Neutrophil (primary cell): ENCODE data around the gene TUBGCP6.

ENCODE experiments used
- H3K27ac ChIP-seq: fragments of 200-600 bp; sonication (generic); 2 replicates; pipeline ENCODE4 v1.5.1; 2016; ENCODE audit warnings: mild to moderate bottlenecking, moderate library complexity
- H3K27me3 ChIP-seq: fragments of 200-600 bp; sonication (generic); 2 replicates; pipeline ENCODE4 v1.6.0; 2016; ENCODE audit warnings: mild to moderate bottlenecking
- H3K36me3 ChIP-seq: fragments of 200-600 bp; sonication (generic); 2 replicates; pipeline ENCODE4 v1.5.1; 2017
- H3K4me1 ChIP-seq, 2 experiments: fragments of 200-600 bp in 1 of 2; sonication (generic) in 1 of 2; 1 replicate in 1 of 2; 2 replicates in 1 of 2; pipeline versions ENCODE4 v1.5.1 to v1.6.1; 2013 to 2016; ENCODE audit warnings: low read depth in 1 of 2, low read length in 1 of 2, mild to moderate bottlenecking in 1 of 2, moderate library complexity in 1 of 2; ENCODE audit not compliant: control insufficient read depth in 1 of 2, insufficient read depth in 1 of 2
- H3K4me3 ChIP-seq, 2 experiments: fragments of 200-600 bp in 1 of 2; sonication (generic) in 1 of 2; 1 replicate in 1 of 2; 2 replicates in 1 of 2; pipeline ENCODE4 v1.5.1; 2013 to 2016; ENCODE audit warnings: low read depth in 1 of 2, low read length in 1 of 2, mild to moderate bottlenecking in 1 of 2, moderate library complexity in 1 of 2
- H3K9me3 ChIP-seq: fragments of 200-600 bp; sonication (generic); 2 replicates; pipeline ENCODE4 v1.5.1; 2016
- CTCF ChIP-seq: fragments of 200-600 bp; sonication (generic); IDR thresholded peaks from 2 replicates; pipeline ENCODE4 v1.5.1; 2016; ENCODE audit warnings: antibody characterized with exemption

TUBGCP6 gene

GRCh38 chr22:50177537-50178470, 67.0 kb downstream of the TUBGCP6 start:
- H3K9me3 ChIP-seq, result no peaks in the 10 kb centered on the region
- peaks cover 44% of the 10 kb centered on the region for H3K36me3 ChIP-seq
- H3K4me1 ChIP-seq, result peaks cover 9 to 13% of the 10 kb centered on the region in 2 experiments
- H3K27ac ChIP-seq, result no peak overlapping the region
- no peak for TF ChIP-seq CTCF
- H3K4me3 ChIP-seq, result no peak overlapping the region
- H3K27me3 ChIP-seq, result peaks cover 59% of the 10 kb centered on the region

GRCh38 chr22:50176850-50177536, 67.8 kb downstream of the TUBGCP6 start:
- peaks cover 9 to 21% of the 10 kb centered on the region in 2 experiments for H3K4me1 ChIP-seq
- TF ChIP-seq CTCF, result no peak
- peaks cover 59% of the 10 kb centered on the region for H3K27me3 ChIP-seq
- no peaks in the 10 kb centered on the region for H3K9me3 ChIP-seq
- H3K36me3 ChIP-seq, result peaks cover 41% of the 10 kb centered on the region
- H3K27ac ChIP-seq, result no peak overlapping the region
- H3K4me3 ChIP-seq, result no peak overlapping the region

- H3K27me3 ChIP-seq, result peaks cover 67% of the 10 kb centered on the region
- no peak overlapping the region for H3K4me3 ChIP-seq
- TF ChIP-seq CTCF, result no peak
- peaks cover 17 to 29% of the 10 kb centered on the region in 2 experiments for H3K4me1 ChIP-seq
- no peaks in the 10 kb centered on the region for H3K9me3 ChIP-seq
- peaks cover 37% of the 10 kb centered on the region for H3K36me3 ChIP-seq
- H3K27ac ChIP-seq, result no peak overlapping the region
These were observed 68.6 kb downstream of the TUBGCP6 start for GRCh38 chr22:50175921-50176849.

DNA sequence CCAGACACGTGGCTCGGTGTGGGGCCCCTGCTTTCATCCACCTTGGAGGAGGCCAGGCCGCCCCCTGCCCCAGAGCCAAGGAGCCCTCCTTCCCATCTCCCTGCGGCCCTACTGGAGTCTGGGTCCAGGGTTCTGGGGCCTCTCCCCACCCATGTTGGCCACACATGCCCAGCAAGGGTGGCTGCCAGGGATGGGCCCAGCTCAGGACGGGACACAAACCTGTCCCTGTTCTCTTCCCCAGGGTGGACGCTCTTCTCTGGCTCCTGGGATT, 69.7 kb downstream of the TUBGCP6 start:
- TF ChIP-seq CTCF, result no peak
- Histone ChIP-seq H3K36me3 (peaks cover 27% of the 10 kb centered on the region), H3K27me3 (peaks cover 72% of the 10 kb centered on the region), H3K9me3 (no peaks in the 10 kb centered on the region), H3K27ac (no peak overlapping the region), H3K4me3 (no peak overlapping the region), H3K4me1 (peaks cover 23 to 35% of the 10 kb centered on the region in 2 experiments)
